Kidney epithelial cell (primary cell): ENCODE data around the gene RADIL. TPM values are rescaled to one million over a fixed set of nuclear protein-coding genes. Genes with fewer than 3 reads are reported as not detected.

Source experiments
- DNase-seq: peaks from one replicate; pipeline ENCODE4 v3.0.0-alpha.2; 2010; ENCODE audit warnings: low read depth
- H3K27me3 ChIP-seq: 2 replicates; pipeline ENCODE4 v1.6.0; 2011; ENCODE audit warnings: low read length; ENCODE audit not compliant: control insufficient read depth, insufficient read depth
- H3K36me3 ChIP-seq: 2 replicates; pipeline ENCODE4 v1.5.1; 2011; ENCODE audit warnings: low read length; ENCODE audit not compliant: control insufficient read depth, insufficient read depth
- H3K4me3 ChIP-seq: 2 replicates; pipeline ENCODE4 v1.5.1; 2011; ENCODE audit warnings: low read depth, mild to moderate bottlenecking, control low read depth, low read length
- total RNA-seq: library from RNA; depleted of rRNA; stranded (reverse); fragments of >200 nt; gene quantifications from 2 replicates; pipeline ENCODE4 v1.2.3, GENCODE V29; 2015
- TF ChIP-seq, protein P1 (sequence below): IDR thresholded peaks from 2 replicates; pipeline ENCODE4 v1.5.1; 2011; ENCODE audit warnings: mild to moderate bottlenecking, moderate library complexity, low read length, control low read depth, inconsistent platforms; ENCODE audit not compliant: insufficient read depth, poor library complexity, severe bottlenecking

The RADIL gene
- total RNA-seq, 1 donor from 2014 or later: 3.5 TPM

- H3K36me3 ChIP-seq: no peaks in the 10 kb centered on the region
- no peak overlapping the region for H3K4me3 ChIP-seq
- no peaks in the 10 kb centered on the region for H3K27me3 ChIP-seq
- no peak for DNase-seq
- TF ChIP-seq, protein P1, sequence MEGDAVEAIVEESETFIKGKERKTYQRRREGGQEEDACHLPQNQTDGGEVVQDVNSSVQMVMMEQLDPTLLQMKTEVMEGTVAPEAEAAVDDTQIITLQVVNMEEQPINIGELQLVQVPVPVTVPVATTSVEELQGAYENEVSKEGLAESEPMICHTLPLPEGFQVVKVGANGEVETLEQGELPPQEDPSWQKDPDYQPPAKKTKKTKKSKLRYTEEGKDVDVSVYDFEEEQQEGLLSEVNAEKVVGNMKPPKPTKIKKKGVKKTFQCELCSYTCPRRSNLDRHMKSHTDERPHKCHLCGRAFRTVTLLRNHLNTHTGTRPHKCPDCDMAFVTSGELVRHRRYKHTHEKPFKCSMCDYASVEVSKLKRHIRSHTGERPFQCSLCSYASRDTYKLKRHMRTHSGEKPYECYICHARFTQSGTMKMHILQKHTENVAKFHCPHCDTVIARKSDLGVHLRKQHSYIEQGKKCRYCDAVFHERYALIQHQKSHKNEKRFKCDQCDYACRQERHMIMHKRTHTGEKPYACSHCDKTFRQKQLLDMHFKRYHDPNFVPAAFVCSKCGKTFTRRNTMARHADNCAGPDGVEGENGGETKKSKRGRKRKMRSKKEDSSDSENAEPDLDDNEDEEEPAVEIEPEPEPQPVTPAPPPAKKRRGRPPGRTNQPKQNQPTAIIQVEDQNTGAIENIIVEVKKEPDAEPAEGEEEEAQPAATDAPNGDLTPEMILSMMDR: no peak
These were observed 111.8 kb downstream of the RADIL start for GRCh38 chr7:4771737-4772136.

GRCh38 chr7:4770886-4771285, 112.6 kb downstream of the RADIL start:
- Histone ChIP-seq H3K36me3 (peaks cover under 1% of the 10 kb centered on the region), H3K27me3 (no peaks in the 10 kb centered on the region), H3K4me3 (no peak overlapping the region)
- DNase-seq: no peak
- TF ChIP-seq, protein P1: no peak

- TF ChIP-seq, protein P1: no peak
- no peak for DNase-seq
- H3K4me3 ChIP-seq: no peak overlapping the region
- H3K27me3 ChIP-seq: no peaks in the 10 kb centered on the region
- H3K36me3 ChIP-seq: peaks cover 2% of the 10 kb centered on the region
These were observed 113.8 kb downstream of the RADIL start for GRCh38 chr7:4769761-4770160.

- DNase-seq: no peak
- Histone ChIP-seq H3K27me3 (no peaks in the 10 kb centered on the region), H3K4me3 (no peak overlapping the region), H3K36me3 (peaks cover 2% of the 10 kb centered on the region)
- TF ChIP-seq, protein P1: no peak
These were observed 114.6 kb downstream of the RADIL start for GRCh38 chr7:4768597-4769569.

DNA sequence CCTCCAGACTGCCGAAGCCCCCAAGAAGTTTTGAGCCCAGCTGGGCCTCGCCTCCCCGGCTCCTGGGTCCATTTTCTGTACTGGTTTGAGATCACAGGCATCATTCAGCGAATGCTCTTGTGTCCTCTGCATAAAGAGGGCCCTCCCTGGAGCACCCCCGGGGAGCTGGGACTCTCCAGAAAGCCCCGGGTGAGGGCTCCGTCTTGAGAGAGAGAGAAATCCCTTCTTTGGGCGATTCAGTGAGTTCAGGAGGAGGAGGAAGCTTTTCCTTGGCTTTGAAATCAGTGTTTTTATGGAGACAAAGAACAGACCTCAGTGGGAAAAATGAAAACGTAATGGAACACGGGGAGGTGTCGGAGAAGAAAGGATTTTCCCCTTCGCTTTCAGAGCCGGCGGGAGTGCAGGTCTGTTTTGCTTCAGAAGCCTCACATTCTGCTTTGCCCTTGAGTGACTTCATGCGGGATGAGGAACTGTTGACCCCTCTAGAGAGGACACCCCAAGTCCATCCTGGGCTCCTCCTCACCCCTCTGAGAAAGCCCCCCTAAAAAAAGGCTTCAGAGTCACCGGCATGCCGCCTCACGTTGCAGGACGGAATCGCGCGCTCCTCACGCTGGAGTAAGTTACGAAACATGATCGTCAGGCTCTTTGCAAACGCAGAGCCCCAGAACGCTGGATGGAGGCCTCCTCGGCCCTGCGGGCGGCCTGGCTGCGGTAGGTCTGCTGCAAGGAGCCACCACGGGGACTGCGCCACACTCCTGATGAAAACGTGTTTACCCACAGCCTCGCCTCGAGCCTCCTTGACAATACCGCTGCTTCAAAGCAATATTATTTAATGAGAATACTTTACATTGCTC, 116.6 kb downstream of the RADIL start:
- Histone ChIP-seq H3K27me3 (no peaks in the 10 kb centered on the region), H3K36me3 (peaks cover 3% of the 10 kb centered on the region), H3K4me3 (no peak overlapping the region)
- TF ChIP-seq, protein P1: no peak
- DNase-seq: no peak
